ENCODE measurements around the gene STAG1.

The STAG1 gene

GRCh38 chr3:136332302-136332701 lies 419.9 kb downstream of the STAG1 start:
- DNase-seq (ENCODE audit: low read depth in 2 of 2): no peak

- no peak for DNase-seq (ENCODE audit: low read depth in 2 of 2)
These were observed 421.3 kb downstream of the STAG1 start for GRCh38 chr3:136330900-136331299.

GRCh38 chr3:136329593-136329992 lies 422.6 kb downstream of the STAG1 start:
- DNase-seq (ENCODE audit: low read depth in 2 of 2): no peak

- no peak for DNase-seq (ENCODE audit: low read depth in 2 of 2)
These were observed 424.5 kb downstream of the STAG1 start for GRCh38 chr3:136327671-136328070.

- DNase-seq (ENCODE audit: low read depth in 2 of 2): no peak
These were observed 425.9 kb downstream of the STAG1 start for GRCh38 chr3:136326316-136326715.

DNA sequence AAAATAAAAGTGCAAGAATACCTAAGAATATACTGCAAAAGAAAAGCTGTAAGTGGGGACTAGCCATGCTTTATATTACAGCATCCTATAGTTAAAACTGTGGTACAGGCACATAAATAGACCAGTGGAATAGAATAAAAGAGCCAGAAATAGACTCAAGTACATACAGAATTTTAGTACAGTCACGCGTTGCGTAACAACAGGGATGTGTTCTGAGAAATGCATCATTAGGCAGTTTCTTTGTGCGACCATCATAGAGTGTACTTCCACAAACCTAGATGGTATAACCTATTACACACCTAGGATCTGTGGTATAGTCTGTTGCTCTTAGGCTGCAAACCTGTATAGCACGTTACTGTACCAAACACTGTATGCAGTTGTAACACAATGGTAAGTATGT lies 440.2 kb downstream of the STAG1 start:
- no peak for DNase-seq (ENCODE audit: low read depth in 2 of 2)

GRCh38 chr3:136311261-136311660 lies 440.9 kb downstream of the STAG1 start:
- DNase-seq (ENCODE audit: low read depth in 2 of 2): no peak

DNA sequence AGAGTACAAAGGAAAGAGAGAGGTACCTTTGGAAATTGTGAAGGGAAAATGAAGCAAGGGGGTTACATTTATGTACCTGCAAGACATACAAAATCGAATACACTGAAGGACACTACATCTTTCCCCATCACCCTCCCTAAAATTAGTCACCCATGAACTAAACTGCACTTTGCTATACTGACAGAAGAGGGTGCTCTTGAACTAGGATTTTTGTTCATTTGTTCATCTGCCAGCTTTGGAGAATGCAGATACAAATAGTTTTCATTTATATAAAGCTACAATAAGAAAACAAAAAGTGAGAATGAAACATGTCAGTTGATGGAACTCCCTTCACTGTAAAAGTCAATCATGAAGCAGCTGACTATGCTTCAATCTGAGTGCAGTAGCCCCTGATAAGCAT lies 446.3 kb downstream of the STAG1 start:
- DNase-seq (ENCODE audit: low read depth in 2 of 2): no peak

DNA sequence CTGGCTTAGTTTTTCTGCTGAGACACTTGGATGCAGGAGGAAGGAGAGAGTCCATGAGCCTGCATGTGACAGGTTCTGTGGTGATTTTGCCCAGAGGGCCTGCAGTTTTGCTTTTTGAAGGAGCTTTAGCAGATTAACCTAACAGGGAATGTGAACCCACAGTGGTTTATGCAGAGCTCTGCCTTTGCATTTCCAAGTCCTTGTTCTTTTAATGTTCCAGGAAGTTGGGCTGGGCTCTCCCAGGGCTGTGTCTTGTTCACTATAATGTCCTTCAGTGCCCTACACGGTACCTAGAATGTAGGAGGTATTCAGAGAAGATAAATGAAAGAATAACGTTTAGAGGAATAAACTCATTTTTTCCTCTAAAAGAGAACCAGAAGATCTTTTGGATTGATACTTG lies 451.7 kb downstream of the STAG1 start:
- DNase-seq (ENCODE audit: low read depth in 2 of 2): no peak

GRCh38 chr3:136297826-136298225 lies 454.4 kb downstream of the STAG1 start:
- DNase-seq (ENCODE audit: low read depth in 2 of 2): no peak

DNA sequence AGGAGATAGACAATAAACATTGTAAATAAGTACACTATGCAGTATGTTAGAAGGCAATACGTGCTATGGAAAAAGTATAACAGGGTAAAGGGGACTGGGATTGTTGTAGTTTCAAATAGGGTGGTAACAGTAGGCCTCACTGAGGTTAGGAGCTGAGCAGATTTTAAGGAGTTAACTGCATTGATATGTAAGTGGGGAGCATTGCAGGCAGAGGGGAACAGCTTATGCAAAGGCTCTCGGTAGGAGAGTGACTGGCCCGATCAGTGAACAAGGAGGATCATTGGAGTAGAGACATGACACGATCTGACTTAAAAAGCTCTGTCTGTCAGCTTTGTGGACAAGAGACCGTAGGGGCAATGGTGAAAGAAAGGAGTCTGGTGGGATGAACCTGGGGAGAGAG lies 455.2 kb downstream of the STAG1 start:
- DNase-seq (ENCODE audit: low read depth in 2 of 2): no peak

DNA sequence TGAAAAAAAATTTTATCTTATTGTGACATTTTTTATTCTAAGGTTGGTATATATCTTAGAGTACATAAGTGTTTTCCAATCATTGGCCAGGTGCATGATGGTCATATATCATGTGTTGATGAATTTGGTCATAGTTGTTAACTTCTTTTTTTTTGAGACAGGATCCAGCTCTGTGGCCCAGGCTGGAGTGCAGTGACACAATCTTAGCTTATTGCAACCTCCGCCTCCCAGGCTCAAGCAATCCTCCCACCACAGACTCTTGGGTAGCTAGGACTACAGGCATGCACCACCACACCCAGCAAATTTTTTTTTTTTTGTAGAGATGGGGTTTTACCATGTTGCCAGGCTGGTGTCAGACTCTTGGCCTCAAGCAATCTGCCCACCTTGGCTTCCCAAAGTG lies 458.0 kb downstream of the STAG1 start:
- DNase-seq (ENCODE audit: low read depth in 2 of 2): no peak

- no peak for DNase-seq (ENCODE audit: low read depth in 2 of 2)
These were observed 458.9 kb downstream of the STAG1 start for GRCh38 chr3:136293279-136293678.

DNA sequence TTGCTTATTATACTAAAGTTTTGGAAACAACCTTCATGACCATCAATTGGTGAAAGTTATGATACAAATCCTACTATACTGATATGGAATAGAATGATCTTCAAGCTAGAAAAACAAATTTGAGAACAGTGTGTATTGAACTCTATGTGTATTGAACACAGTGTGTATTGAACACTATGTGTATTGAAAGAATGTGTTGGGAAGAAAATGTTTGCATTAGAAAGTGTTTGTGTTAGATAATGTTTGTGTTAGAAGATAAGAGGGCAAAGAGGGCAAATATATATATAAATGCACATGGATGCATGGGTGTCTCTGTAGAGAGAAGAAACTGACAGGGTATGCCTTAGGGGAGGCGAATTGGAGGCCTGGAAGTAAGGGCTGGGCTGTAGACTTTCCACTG lies 459.7 kb downstream of the STAG1 start:
- DNase-seq (ENCODE audit: low read depth in 2 of 2): no peak

GRCh38 chr3:136291302-136291701 lies 460.9 kb downstream of the STAG1 start:
- no peak for DNase-seq (ENCODE audit: low read depth in 2 of 2)

Measured in stimulated activated CD4-positive, alpha-beta T cell treated with anti-CD3 and anti-CD28 coated beads, Interleukin-1b, Interleukin-23, amount 100 ng/mL, for 1 hour (primary cell).